Natural killer cell treated with Interleukin-12 subunit alpha and Interleukin-12 subunit beta and Interleukin-15 and Interleukin-18, amount 100 ng/mL, for 72 hours (primary cell): ENCODE results near the gene NEK6. TPM values are rescaled to one million over a fixed set of nuclear protein-coding genes. Genes with fewer than 3 reads are reported as not detected.

Experiments used
- ATAC-seq, 2 donors: fragments of 150-1000 bp; cut with Tn5 transposase in 1 of 2; sonication (Bioruptor Pico), chemical (Tn5 transposase) in 1 of 2; 2 replicates each; pipeline ENCODE4 v1.10.0; 2021
- DNase-seq: peaks from one replicate; pipeline ENCODE4 v3.0.0; 2022; ENCODE audit warnings: low spot score
- H3K27ac Mint-ChIP-seq, 2 donors: 1 replicate in 1 of 2; 2 replicates in 1 of 2; pipeline ENCODE4 v1.8.0; 2022; ENCODE audit warnings: mixed read lengths in 2 of 2, mild to moderate bottlenecking in 1 of 2, moderate library complexity in 1 of 2
- H3K27me3 Mint-ChIP-seq, 2 donors: 1 replicate in 1 of 2; 2 replicates in 1 of 2; pipeline ENCODE4 v1.8.0; 2022; ENCODE audit warnings: mixed read lengths in 2 of 2
- H3K36me3 Mint-ChIP-seq: one replicate; pipeline ENCODE4 v1.8.0; 2022; ENCODE audit warnings: mixed read lengths
- H3K4me1 Mint-ChIP-seq, 2 donors: 1 replicate in 1 of 2; 2 replicates in 1 of 2; pipeline ENCODE4 v1.8.0; 2022; ENCODE audit warnings: low read depth in 2 of 2, mixed read lengths in 2 of 2, mild to moderate bottlenecking in 1 of 2
- H3K4me3 Mint-ChIP-seq: one replicate; pipeline ENCODE4 v1.8.0; 2022; ENCODE audit warnings: mixed read lengths
- H3K9me3 Mint-ChIP-seq: 2 replicates; pipeline ENCODE4 v1.8.0; 2022; ENCODE audit warnings: mixed read lengths
- total RNA-seq, 2 donors: library from RNA; stranded (reverse); gene quantifications; one replicate each; pipeline ENCODE4 v1.2.3, GENCODE V29; 2022

NEK6 gene
- total RNA-seq, result 10 to 100 TPM; 11.4 to 38.7 TPM

DNA sequence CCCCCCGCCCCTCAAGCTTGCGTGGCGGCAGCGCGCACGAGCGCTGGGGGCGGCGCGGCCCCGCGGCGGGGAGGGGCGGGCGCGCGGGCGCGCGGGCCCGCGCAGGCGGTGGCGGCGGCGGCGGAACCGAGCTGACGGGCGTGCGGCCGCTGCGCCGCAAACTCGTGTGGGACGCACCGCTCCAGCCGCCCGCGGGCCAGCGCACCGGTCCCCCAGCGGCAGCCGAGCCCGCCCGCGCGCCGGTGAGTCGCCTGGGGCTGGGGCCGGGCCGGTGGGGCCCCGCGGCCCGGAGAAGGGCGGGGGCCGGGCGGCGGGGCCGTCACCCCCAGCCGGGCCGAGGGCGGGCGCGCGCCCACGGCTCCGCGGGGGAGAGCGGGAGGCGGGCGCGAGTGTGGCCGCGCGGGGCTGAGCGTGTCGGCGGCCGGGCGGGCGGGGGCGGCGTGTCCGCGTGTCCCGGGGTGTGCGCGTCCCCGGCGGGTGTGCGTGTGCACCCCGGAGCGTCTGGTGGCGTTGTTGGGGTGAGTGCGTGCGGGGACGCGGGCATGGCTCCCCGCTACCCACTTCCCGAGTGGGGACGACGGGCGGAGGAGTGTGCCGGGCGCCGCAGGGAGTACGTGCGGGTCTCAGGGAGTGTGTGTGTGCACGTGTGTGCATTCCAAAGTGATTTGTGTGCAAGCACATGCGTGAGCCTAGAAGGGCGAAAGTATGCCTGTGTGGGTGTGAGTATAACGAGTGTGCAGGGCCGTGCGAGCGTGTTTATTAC lies at the start of gene NEK6:
TSS of gene NEK6 (plus strand) at position 106 of the 763 bp plus-strand sequence. CDS start 44,016 bp downstream, outside the sequence.
- peak; percentile 62 for DNase-seq
- peak; percentile 53 to 65 for ATAC-seq
- Mint-ChIP-seq H3K4me3 (peak within 1 kb of the TSS; percentile 93), H3K36me3 (no peaks in the 10 kb centered on the region), H3K27ac (peak within 1 kb of the TSS; percentile 71 to 89), H3K9me3 (no peaks in the 10 kb centered on the region), H3K27me3 (no peaks in the 10 kb centered on the region), H3K4me1 (peaks cover 61 to 71% of the 10 kb centered on the region in 2 donors)

DNA sequence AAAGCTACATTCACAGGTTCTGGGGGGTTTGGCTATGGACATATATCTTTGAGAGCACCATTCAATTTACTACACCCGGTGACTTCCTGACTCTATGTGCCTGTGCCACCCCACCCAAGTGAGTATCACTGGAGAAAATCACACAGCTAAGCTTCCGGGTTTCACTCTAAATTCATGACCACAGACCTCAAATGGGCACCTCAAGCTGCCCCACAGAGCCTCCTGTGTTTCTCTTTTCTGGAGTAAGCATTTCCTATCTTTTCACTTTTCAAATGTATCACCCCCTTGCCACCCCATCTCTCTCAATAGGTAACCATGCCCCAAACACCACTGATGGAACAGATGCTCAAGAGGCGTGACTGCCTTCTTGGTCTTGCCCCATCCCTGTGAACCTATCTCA lies 49.2 kb upstream of the NEK6 start:
- no peaks in the 10 kb centered on the region for H3K9me3 Mint-ChIP-seq
- H3K27me3 Mint-ChIP-seq, result no peaks in the 10 kb centered on the region
- H3K36me3 Mint-ChIP-seq, result no peaks in the 10 kb centered on the region
- H3K4me3 Mint-ChIP-seq, result peak overlapping the region; percentile 83
- peak; percentile 67 to 77 for ATAC-seq
- peak; percentile 72 for DNase-seq
- H3K4me1 Mint-ChIP-seq, result peaks cover 77% of the 10 kb centered on the region in 2 donors
- peak overlapping the region; percentile 73 to 81 for H3K27ac Mint-ChIP-seq

DNA sequence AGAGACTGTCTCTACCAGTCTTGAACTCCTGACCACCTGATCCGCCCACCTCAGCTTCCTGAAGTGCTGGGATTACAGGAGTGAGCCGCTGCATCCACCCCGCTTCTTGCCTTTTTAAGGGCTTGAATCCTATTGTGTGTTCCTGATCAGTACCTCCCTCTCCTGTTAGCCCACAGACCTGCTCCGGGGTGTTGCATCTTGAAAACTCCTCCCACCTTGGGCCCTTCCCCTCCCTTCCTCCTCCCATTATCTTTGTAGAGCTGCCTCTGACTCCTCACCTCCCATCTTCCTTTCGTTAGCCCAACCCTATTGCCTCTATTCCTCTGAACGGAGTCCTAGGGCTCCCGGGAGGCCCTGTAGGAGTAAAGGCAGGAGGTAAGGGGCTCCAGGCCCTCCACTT lies 48.5 kb upstream of the NEK6 start:
- H3K4me3 Mint-ChIP-seq, result peak overlapping the region; percentile 83
- H3K36me3 Mint-ChIP-seq, result no peaks in the 10 kb centered on the region
- no peak for DNase-seq
- peaks cover 77% of the 10 kb centered on the region in 2 donors for H3K4me1 Mint-ChIP-seq
- peak overlapping the region; percentile 73 to 81 for H3K27ac Mint-ChIP-seq
- no peaks in the 10 kb centered on the region for H3K9me3 Mint-ChIP-seq
- H3K27me3 Mint-ChIP-seq, result no peaks in the 10 kb centered on the region
- ATAC-seq, result no peak

DNA sequence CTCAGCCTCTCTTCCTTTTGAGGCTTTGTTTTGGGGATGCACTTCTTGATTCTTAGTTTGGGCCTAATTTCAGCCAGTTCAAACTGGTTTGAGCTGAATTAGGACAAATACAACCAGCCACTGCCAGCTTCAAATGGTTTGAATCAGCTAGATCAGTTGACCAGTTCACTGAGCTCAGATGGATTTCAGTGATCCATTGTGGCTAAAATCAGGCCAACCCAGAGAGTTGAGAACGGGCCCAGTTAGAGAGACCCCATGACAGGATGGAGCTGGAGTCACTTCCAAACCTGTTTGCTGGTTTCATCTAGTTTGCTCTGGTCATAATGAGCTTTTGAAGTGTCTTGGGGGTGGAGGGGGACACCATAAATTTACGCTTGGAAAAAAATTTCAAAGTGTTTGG lies 48.0 kb upstream of the NEK6 start:
- no peaks in the 10 kb centered on the region for H3K36me3 Mint-ChIP-seq
- no peak for DNase-seq
- no peaks in the 10 kb centered on the region for H3K27me3 Mint-ChIP-seq
- H3K9me3 Mint-ChIP-seq, result no peaks in the 10 kb centered on the region
- H3K4me1 Mint-ChIP-seq, result peaks cover 80 to 81% of the 10 kb centered on the region in 2 donors
- peak overlapping the region; percentile 73 to 81 for H3K27ac Mint-ChIP-seq
- ATAC-seq, result no peak
- peak overlapping the region; percentile 83 for H3K4me3 Mint-ChIP-seq

DNA sequence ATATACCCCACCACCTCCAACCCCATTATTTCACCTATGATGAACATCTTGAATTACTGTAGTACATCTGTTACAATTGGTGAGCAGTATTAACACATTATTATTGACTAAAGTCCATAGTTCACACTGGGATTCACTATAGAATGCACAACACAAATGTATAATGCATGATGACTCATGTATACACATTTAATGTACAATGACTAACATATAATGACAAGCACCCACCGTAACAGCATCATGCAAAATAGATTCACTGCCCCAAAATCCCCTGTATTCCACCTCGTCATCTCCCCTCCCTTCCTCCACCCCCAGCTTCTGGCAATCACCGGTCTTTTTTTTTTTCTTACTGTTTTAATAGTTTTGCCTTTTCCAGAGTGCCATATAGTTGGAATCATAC lies 47.1 kb upstream of the NEK6 start:
- ATAC-seq, result peak; percentile 92 to 94
- Mint-ChIP-seq H3K4me1 (peaks cover 78 to 80% of the 10 kb centered on the region in 2 donors), H3K36me3 (no peaks in the 10 kb centered on the region), H3K27ac (peak overlapping the region; percentile 73 to 81), H3K9me3 (no peaks in the 10 kb centered on the region), H3K27me3 (no peaks in the 10 kb centered on the region), H3K4me3 (peak overlapping the region; percentile 57)
- DNase-seq, result peak; percentile 84

DNA sequence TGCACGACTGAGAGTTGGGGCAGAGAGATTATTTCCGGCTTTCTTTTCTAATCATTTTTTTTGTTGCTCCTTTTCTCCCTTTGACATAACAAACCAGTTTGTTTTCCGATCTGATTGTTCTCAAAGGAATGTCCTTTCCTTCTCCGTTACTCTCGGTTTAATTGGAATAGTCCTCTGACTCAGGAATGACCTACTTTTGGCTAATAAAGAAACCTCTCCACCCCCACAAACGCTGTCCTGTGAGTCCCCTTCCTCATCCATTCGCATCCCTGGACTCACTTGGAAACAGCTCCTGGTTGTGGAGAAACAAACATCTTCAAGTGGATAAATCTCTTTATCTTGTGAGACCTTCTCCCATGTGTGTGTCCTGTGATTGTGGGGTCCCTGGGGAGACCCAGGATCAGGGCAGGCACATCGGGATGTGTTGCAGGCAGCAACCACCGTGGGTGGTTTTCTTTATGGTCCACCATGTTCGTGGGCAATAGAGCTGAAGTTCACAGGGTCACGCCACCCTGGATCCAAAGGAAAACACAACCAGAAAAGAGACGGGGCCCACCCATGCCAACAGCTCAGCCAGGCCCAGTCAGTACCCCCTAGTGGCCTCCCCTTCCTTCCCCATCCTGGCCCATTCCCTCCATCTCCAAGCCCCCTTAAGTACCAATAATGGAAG lies 45.2 kb upstream of the NEK6 start:
- no peak for DNase-seq
- no peaks in the 10 kb centered on the region for H3K9me3 Mint-ChIP-seq
- no peak overlapping the region for H3K4me3 Mint-ChIP-seq
- ATAC-seq, result no peak
- peak overlapping the region; percentile 73 to 81 for H3K27ac Mint-ChIP-seq
- H3K36me3 Mint-ChIP-seq, result no peaks in the 10 kb centered on the region
- H3K27me3 Mint-ChIP-seq, result no peaks in the 10 kb centered on the region
- peaks cover 80% of the 10 kb centered on the region in 2 donors for H3K4me1 Mint-ChIP-seq

DNA sequence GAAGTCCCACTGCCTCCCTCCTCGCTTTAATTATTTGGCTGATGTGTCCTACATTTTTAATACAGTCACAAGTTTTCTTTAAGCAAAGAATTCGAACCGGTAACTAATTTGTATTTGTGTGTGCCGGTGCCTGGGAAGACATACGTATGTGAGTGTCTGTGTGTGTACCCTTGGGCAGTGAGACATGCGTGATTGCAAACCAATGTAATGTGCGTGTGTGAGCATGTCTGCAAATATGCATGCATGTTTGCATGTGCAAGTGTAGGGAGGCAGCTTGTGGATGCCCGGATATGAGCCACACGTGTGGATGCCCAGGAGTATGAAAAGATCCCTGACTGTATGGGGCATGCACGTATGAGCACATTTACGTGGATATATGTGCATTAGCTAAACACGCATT lies 44.4 kb upstream of the NEK6 start:
- Mint-ChIP-seq H3K4me3 (no peak overlapping the region), H3K9me3 (no peaks in the 10 kb centered on the region), H3K4me1 (peaks cover 81 to 85% of the 10 kb centered on the region in 2 donors), H3K36me3 (no peaks in the 10 kb centered on the region), H3K27ac (peak overlapping the region; percentile 73 to 96), H3K27me3 (no peaks in the 10 kb centered on the region)
- no peak for DNase-seq
- no peak for ATAC-seq

DNA sequence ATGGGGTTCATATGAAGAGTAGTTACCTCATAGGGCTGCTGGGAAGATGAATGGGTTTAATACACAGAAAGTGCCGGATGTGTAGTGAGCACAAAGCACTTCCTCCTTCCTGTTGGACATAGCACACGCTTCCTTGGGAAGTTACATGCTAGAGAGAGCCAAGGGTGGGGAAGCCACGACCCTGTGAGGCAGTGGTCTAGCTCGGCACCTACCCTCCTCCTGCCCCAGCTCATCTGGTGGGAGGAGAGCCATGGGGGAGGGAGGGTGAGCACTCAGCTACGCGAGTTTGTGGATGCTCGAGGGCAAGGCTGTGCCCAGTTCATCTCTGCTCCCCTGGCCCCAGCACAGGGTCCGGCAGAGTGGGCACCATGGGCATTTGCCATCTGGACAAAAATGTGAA lies 43.6 kb upstream of the NEK6 start:
- Mint-ChIP-seq H3K4me3 (peak overlapping the region; percentile 63), H3K9me3 (no peaks in the 10 kb centered on the region), H3K36me3 (no peaks in the 10 kb centered on the region), H3K4me1 (peaks cover 81 to 85% of the 10 kb centered on the region in 2 donors), H3K27ac (peak overlapping the region; percentile 96 to 98), H3K27me3 (no peaks in the 10 kb centered on the region)
- no peak for DNase-seq
- no peak for ATAC-seq

DNA sequence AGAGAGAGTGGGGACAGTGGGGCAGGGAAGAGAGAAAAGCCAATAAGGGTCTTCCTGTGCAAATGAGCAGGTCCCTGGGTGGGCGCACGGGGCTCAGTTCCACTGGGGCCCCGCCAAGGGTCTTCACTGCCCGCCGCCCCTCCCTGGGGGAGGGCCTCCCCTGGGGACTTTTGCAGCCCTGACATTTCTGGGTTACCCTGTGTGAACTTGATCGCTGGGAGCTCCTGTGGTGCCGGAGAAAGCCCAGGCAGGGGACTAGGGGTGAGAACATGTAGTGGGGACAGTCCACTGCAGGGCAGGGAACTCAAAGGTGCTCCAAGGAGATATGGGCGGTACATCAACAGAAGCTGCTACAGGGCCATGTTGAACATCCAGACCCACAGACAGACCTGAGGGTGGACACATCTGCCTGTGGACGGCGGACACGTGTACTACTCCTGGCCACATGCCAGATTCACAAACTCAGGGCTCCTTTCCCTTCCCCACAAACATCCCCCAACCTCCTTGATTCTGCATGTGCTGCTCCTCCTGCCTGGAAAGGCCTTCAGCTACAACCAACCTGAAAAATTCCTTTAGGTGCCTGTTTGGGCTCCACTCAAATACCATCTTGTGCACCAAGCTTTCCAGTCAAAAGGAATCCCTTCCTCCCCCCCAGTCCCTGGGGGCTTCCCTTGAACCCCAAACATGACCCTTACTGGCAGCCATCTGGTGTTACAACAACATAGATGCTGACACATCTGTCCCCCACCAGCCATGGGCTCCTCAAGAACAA lies 43.0 kb upstream of the NEK6 start:
- peaks cover 76 to 81% of the 10 kb centered on the region in 2 donors for H3K4me1 Mint-ChIP-seq
- no peak for ATAC-seq
- H3K36me3 Mint-ChIP-seq, result no peaks in the 10 kb centered on the region
- peak overlapping the region; percentile 96 to 98 for H3K27ac Mint-ChIP-seq
- H3K27me3 Mint-ChIP-seq, result no peaks in the 10 kb centered on the region
- no peaks in the 10 kb centered on the region for H3K9me3 Mint-ChIP-seq
- H3K4me3 Mint-ChIP-seq, result peak overlapping the region; percentile 63
- DNase-seq, result no peak

DNA sequence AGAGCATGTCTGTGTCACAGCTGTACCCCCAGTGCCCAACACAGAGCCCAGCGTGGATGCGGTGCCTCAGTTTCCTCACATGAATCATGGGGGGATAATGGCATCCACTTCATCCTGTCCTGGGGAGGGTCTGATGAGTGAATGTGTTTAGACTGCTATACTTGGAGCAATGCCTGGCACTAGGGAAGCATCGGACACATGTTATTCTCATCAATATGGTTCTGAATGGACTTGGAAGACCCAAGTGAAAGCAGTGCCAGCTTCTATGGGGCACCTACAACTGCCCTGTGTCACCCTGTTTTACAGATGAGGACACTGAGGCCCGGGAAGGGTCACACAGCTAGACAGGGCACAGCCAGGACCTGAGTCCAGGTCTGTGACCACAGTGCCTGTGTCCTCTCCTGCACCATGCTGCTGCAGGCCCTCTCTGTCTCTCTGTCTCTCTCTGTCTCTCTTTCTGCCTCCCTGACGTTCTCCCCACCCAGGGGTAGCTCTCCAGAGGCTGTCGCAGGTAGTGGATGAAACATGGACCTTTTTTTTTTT lies 42.3 kb upstream of the NEK6 start:
- H3K36me3 Mint-ChIP-seq, result no peaks in the 10 kb centered on the region
- peak overlapping the region; percentile 96 to 98 for H3K27ac Mint-ChIP-seq
- no peak for DNase-seq

DNA sequence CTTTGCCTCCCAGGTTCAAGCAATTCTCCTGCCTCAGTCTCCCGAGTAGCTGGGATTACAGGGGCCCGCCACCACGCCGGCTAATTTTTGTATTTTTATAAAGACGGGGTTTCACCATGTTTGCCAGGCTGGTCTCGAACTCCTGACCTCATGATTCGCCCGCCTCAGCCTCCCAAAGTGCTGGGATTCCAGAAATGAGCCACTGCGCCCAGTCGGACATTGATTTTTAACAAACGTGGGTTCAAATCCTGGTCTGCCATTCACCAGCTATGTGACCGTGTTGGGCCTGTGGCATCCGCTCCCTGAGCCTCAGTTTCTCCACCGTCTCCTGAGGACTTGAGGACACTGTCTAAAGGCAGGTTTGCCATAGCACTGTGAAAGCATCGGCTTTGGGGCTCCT lies 41.8 kb upstream of the NEK6 start:
- Mint-ChIP-seq H3K27ac (peak overlapping the region; percentile 96 to 98), H3K4me1 (peaks cover 75 to 83% of the 10 kb centered on the region in 2 donors), H3K9me3 (no peaks in the 10 kb centered on the region), H3K27me3 (no peaks in the 10 kb centered on the region), H3K36me3 (no peaks in the 10 kb centered on the region), H3K4me3 (peak overlapping the region; percentile 84)
- ATAC-seq, result no peak
- DNase-seq, result no peak

More for the DNA sequence above, 42.3 kb upstream of the NEK6 start:
- H3K9me3 Mint-ChIP-seq, result no peaks in the 10 kb centered on the region
- no peaks in the 10 kb centered on the region for H3K27me3 Mint-ChIP-seq
- ATAC-seq, result no peak
- peaks cover 75 to 82% of the 10 kb centered on the region in 2 donors for H3K4me1 Mint-ChIP-seq
- peak overlapping the region; percentile 63 for H3K4me3 Mint-ChIP-seq

DNA sequence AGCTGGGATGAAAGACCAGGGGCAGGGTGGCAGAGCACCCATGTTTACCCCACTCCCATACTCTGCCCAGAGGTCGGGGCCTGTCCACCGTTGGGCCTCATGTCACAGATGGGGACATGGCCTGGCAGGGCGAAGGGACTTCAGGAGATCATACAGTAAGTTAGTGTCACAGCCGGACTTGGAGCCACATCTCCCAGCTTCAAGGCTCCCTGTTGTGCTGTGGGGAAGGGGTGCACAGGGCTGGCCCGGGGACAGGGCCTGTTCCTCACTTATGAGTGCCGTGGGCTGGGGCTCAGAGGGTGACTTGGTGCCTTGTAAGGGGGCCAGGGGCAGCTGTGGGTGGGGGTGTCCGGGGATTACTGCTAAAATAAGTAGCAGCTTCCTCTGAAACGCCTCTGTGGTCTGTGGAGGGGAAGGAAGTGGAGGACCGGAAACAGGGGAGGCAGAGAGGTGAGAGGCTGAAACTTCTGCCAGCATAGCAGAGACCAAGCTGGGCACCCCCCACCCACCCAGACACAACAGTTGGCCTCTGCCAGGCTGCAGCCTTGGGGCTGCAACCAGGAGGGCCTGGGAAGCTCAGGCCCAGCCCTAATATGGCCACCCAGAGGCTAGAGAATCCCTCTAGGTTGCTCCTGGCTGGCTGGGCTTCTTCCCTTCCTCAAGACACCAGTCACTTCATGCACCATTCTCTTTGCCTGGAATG lies 41.1 kb upstream of the NEK6 start:
- peak overlapping the region; percentile 84 for H3K4me3 Mint-ChIP-seq
- no peaks in the 10 kb centered on the region for H3K9me3 Mint-ChIP-seq
- no peaks in the 10 kb centered on the region for H3K27me3 Mint-ChIP-seq
- ATAC-seq (peak; percentile 82), DNase-seq (peak; percentile 89)
- peak overlapping the region; percentile 96 to 98 for H3K27ac Mint-ChIP-seq
- no peaks in the 10 kb centered on the region for H3K36me3 Mint-ChIP-seq
- H3K4me1 Mint-ChIP-seq, result peaks cover 75 to 80% of the 10 kb centered on the region in 2 donors
